ENCODE data around the gene MAP2.
A peak's percentile ranks its signal among the peaks of the same experiment; 100 is the strongest.

The MAP2 gene

GRCh38 chr2:209423562-209424198 lies at the start of gene MAP2:
Gene MAP2 (plus strand): TSS chr2:209424047. CDS start chr2:209653171, 229,124 bp downstream.
- peak in 2 of 4 experiments; percentile 30 to 62 for DNase-seq

GRCh38 chr2:209376686-209377085 lies 47.2 kb upstream of the MAP2 start:
- DNase-seq: no peak

GRCh38 chr2:209380293-209380692 lies 43.6 kb upstream of the MAP2 start:
- no peak for DNase-seq

- DNase-seq: no peak
These were observed 42.8 kb upstream of the MAP2 start for GRCh38 chr2:209381091-209381490.

- DNase-seq: no peak
These were observed 41.1 kb upstream of the MAP2 start for GRCh38 chr2:209382775-209383174.

GRCh38 chr2:209383212-209383611 lies 40.6 kb upstream of the MAP2 start:
- no peak for DNase-seq

GRCh38 chr2:209387389-209387788 lies 36.5 kb upstream of the MAP2 start:
- DNase-seq: no peak

GRCh38 chr2:209388446-209389037 lies 35.3 kb upstream of the MAP2 start:
- no peak for DNase-seq

- no peak for DNase-seq
These were observed 34.7 kb upstream of the MAP2 start for GRCh38 chr2:209389171-209389618.

GRCh38 chr2:209390839-209391238 lies 33.0 kb upstream of the MAP2 start:
- no peak for DNase-seq

GRCh38 chr2:209391776-209392401 lies 32.0 kb upstream of the MAP2 start:
- DNase-seq: no peak

- no peak for DNase-seq
These were observed 28.6 kb upstream of the MAP2 start for GRCh38 chr2:209395229-209395628.

- DNase-seq: no peak
These were observed 28.2 kb upstream of the MAP2 start for GRCh38 chr2:209395652-209396051.

- DNase-seq: no peak
These were observed 25.4 kb upstream of the MAP2 start for GRCh38 chr2:209398463-209398862.

GRCh38 chr2:209401788-209402187 lies 22.1 kb upstream of the MAP2 start:
- no peak for DNase-seq

- DNase-seq: no peak
These were observed 12.6 kb upstream of the MAP2 start for GRCh38 chr2:209411296-209411695.

- DNase-seq: no peak
These were observed 12.1 kb upstream of the MAP2 start for GRCh38 chr2:209411718-209412117.

GRCh38 chr2:209413311-209414014 lies 10.4 kb upstream of the MAP2 start:
- DNase-seq: no peak

- DNase-seq: no peak
These were observed 6.9 kb upstream of the MAP2 start for GRCh38 chr2:209416913-209417312.

GRCh38 chr2:209422191-209422754 lies 1.6 kb upstream of the MAP2 start:
- no peak for DNase-seq

GRCh38 chr2:209424199-209424701 lies 403 bp downstream of the MAP2 start:
- DNase-seq: no peak

- DNase-seq: no peak
These were observed 1.1 kb downstream of the MAP2 start for GRCh38 chr2:209424781-209425470.

Data from activated naive CD4-positive, alpha-beta T cell (primary cell).